GM19025 (cell line): ENCODE data around the gene MSX1.
"Not testable (repeated sequence)": the region's sequence is repeated elsewhere in the genome, so short reads cannot be mapped to it uniquely, and the experiment has no call there.

Experiments
- ATAC-seq: cut with Tn5 transposase; IDR thresholded peaks from one replicate; pipeline ENCODE4 v1.9.1; 2021; ENCODE audit warnings: mild to moderate bottlenecking, low read depth, moderate library complexity; ENCODE audit not compliant: unreplicated experiment

MSX1 gene

DNA sequence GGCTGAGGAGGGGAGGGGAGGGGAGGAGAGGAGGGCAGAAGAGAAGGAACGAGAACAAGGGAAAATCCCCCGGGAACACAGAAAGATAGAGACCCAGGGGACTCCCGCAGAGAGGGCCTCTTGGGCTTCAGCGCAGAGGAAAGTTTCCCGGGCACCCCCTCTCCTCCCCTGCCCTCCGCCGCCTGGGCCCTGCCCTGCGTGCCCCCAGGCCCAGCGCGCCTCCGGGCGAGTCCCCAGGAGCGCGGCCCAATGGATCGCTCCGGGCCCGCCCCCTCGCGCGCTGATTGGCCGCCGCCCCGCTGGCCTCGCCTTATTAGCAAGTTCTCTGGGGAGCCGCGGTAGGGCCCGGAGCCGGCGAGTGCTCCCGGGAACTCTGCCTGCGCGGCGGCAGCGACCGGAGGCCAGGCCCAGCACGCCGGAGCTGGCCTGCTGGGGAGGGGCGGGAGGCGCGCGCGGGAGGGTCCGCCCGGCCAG lies at the start of gene MSX1:
MSX1 (plus strand) TSS at position 341 of the 474 bp plus-strand sequence. CDS start 235 bp downstream, outside the sequence.
- ATAC-seq: peak; percentile 96

DNA sequence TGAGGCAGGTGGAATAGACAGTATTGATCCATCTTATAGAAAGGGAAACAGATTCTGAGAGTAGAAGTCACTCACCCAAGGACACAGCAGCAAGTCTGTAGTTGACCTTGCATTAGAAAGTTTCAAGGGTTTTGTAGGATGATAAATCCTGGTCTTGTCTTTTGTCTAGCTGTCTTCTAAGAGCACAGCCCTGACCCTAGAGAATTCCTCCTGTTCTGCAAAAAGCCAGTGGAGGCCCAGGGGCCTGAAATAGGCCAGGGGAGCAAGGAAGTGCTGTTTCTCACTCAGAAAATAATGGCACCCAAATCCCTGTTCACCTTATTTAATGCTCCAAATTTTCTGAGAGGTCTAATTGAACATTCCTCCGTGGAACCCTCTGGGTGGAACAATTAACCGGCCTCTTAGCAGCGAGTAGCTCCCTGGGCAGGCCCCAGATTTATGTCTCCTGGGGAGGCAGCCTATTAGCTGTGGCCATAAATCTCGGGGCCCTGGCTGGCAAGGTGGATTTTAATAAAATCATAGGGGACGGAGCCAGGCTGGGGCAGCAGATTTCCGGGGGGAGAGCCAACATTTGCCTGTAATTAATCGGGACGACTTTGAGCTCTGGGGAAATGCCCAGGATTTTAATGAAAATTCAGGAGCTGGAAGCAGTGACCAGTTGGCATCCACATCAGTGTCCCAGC lies 49.2 kb upstream of the MSX1 start:
- ATAC-seq: no peak

DNA sequence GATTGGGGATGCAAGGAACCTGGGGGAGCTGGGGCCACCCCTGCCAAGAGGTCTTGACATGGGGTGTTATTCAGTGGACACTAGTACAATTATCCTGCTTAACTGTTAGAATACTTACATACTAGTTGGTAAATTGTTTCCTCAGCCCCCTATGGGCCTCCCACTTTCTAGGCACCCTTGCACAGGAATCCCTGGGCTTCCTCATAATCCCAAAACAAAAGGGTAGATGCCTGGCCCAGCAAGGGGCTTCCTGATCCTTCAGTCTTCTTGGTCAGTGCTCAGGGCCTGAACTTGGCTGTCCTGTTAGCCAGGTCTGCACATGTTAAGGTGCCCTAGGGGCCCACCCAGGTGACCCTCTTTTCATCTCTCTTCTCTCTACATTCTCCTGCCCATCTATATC lies 48.7 kb upstream of the MSX1 start:
- no peak for ATAC-seq

DNA sequence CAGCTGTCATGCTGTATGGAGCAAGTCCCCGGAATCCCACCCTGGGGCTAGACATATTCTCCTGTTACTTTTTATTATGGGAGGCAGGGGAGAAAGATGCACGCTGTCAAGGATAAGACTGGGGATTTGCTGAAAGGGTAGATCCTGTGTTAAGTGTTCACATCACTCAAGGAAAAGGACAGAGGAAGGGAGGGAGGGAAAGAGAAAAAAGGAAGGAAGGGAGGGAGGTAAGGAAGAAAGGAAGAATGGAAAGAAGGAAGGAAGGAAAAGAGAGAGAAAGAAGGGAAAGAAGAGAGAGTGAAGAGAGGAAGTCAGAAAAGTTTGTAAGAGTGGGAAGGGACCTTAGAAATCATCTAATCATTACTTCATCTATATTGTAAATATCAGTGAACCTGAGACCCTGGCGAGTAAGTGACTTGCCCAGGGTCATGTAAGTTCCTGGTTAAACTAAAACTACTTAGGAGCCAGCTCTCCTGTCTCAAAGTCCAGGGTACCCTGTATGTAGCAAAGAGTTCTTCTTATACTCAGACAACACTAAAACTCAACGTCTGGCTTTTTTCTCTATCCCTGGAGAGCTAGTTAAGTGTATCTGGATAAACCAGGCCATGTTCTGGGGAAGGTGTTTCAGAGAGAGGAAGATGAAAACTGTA lies 47.2 kb upstream of the MSX1 start:
- no peak for ATAC-seq

DNA sequence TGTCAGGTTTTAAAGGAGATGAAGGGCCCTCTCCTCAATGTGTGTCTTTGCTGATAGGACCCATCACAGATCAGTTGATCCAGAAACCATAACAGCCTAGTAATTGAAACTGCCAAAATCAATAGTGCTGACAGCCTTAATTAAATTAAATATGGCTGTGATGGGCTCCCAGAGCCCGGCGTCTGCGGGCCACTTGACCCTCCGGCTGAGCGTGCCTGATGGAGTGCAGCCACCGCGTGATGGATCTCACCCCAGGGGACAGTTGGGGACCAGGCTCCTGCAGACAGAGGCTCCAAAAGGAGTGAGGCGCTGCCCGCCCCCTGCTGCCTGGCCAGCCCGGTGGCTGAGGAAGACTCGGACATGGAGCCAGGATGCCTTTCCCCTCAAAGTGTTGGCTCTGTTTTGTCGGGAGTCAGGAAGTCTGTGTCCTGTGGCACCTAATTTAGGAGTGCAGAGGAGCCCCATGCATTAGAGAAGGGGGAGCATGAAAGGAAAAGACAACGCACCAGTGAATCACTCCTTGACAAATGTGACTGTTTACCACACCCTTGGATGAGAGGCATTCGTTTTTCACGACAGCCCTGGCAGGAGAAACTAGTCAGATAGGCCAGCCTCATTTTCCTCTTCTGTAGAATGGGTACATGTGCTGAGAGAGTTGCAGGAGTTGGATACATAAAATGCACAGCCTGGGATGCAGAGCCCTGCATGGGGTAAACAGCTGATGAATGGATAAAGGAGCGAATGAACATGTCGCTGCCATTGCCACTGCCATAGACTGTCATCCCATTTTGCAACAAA lies 40.9 kb upstream of the MSX1 start:
- no peak for ATAC-seq

DNA sequence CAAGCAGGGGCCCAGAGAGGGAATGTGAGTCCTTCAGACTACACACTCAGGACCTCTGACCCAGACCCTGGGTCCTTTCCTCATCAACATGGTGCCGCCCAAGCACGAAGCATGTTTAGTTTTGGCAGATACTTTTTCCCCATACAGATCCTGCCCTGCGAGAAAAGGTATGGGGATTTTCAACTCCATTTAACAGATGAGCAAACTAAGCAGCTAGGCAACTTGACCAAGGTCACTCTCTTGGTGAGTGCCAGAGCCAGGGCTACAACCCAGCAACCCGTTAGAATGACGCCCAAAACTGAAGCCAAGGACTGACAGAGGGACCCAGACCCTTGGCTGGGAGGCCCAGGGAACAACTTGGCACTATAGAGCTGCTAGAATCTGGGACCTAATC lies 40.3 kb upstream of the MSX1 start:
- no peak for ATAC-seq

DNA sequence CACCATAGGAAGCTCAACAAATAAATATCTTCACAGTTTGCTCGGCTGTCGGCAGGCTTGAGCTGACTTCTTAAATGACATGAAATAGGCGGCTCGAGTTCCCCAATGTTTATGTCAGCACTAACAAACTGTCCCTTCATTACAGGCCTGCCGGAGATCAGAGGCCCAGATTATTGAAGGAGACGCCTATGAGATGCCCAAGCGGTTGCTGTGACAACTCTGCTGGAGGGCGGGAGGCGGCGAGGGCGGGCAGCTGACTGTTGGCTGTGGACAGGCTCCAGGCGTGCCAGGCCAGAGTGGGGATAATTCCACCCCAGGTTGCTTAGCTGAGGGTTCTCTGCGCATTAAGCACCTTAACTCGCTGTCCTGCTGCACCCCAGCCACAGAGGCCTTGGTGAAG lies 39.2 kb upstream of the MSX1 start:
- ATAC-seq: no peak

DNA sequence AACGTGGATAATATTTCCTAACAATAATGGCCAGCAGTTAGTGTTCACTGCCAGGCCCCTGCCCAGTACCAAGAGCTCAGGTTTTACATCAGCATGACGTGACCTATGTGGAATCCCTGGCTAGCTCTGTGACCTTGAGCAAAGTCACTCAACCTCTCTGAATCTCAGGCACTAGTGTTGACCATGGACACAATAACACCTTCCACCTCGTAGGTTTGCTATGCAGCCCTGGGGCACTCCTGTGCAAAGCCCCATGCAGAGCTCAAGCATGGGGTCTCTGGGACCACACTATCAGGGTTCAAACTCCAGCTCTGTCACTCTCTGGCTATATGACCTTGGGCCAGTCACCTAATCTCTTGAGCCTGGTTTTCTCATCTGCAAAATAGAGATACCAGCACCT lies 38.7 kb upstream of the MSX1 start:
- no peak for ATAC-seq

DNA sequence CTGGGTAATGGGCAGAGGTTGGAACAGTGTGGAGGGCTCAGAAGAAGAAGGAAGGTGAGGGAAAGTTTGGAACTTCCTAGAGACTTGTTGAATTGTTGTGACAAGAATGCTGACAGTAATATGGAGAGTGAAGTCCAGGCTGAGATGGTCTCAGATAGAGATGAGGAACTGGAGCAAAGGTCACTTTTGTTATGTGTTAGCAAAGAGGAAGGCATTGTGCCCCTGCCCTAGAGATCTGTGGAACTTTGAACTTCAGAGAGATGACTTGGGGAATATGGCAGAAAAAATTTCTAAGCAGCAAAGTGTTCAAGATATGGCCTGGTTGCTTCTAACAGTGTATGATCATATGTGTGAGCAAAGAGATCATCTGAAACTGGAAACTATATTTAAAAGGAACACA lies 37.9 kb upstream of the MSX1 start:
- no peak for ATAC-seq

DNA sequence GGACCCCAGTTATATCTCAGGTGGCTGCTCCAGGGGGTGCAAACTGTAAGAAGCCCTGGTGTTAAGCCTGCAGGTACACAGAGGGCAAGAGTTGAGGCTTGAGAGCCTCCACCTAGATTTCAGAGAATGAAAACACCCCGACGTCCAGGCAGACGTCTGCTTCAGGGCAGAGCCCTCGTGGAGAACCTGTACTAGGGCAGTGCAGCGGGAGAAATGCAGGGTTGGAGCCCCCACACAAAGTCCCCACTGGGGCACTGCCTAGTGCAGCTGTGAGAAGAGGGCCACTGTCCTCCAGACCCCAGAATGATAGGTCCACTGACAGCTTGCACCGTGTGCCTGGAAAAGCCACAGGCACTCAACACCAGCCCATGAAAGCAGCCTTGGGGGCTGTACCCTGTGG lies 37.2 kb upstream of the MSX1 start:
- ATAC-seq: not testable (repeated sequence)

DNA sequence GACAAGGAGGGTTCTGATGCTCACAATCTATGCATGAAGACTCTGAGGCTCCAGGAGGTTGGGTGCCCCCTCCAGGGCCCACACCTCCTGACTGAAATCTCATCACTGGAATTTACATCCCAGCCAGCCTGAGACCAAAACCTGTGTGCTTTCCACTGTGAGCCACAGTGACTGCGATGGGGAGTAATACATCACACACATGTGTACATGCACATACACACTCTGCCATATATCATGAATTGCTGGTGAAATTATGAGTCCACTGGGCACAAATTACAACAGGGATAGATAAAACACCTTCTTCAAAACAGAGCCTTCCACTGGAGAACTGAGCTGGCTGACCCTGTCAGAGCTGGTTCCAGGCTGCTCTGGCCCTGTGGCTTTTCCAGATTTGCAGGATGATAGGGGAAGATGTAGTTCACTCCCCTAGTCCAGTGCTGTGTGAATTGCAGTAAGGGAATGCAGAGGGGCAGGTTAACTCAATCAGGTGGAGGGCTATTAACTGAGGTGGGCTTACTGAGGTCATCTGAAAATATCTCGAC lies 35.8 kb upstream of the MSX1 start:
- ATAC-seq: no peak

DNA sequence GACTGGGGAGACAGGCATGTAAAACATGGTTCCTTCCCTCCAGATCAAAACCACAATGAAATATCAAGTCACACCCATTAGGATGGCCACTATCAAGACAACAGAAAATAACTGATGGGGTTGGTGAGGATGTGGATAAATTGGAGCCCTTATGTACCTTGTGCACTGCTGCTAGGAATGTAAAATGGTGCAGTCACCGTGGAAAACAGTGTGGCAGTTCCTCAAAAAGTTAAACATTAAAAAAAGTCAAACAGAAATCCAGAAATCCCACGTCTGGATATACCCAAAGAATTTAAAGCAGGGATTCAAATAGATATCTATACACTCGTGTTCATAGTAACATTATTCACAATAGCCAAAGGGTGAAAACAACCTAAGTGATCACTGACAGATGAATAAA lies 35.2 kb upstream of the MSX1 start:
- no peak for ATAC-seq

DNA sequence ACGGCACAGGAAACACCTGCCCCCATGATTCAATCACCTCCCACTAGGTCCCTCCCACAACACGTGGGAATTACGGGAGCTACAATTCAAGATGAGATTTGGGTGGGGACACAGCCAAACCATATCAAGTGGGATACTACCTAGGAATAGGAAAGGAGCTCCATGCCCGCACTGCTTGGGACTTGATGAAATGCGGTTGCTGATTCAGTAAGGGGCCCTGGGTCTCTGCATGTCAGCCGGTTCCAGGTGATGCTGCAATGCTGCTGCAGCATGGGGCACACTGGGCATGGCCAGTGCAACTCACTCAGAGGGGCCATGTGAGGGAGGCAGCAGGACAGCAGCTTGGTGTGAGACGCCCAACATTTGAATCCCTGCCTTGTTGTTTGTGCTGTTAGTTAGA lies 34.0 kb upstream of the MSX1 start:
- ATAC-seq: no peak

DNA sequence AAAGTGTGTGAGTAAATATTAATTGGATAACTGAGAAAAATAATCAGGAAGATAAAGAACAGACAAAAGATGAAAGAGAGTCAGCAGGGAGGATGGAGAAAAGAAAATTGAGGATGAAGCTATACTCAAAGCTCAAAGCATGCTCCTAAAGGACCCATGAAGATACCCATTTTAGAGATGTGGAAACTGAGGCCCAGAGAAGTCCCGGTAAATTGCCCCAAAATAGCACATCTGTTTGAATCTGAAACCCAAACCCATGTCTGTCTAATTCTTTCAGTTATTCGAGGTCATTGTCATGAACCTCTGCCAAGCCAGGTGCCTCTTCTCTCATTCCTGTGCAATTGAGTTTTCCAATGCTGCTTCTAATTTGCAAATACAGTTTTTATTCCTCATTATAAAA lies 29.6 kb upstream of the MSX1 start:
- no peak for ATAC-seq

DNA sequence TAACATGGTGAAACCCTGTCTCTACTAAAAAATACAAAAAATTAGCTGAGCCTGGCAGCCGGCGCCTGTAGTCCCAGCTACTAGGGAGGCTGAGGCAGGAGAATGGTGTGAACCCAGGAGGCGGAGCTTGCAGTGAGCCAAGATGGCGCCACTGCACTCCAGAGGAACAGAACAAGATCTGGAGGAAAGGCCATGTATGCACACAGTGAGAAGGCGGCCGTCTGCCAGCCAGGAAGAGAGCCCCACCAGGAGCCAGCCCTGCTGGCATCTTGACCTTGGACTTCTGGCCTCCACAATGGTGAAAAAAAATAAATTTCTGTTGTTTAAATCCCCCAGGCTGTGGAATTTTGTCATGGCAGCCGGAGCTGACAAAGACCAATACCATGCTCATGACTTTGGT lies 28.2 kb upstream of the MSX1 start:
- no peak for ATAC-seq

DNA sequence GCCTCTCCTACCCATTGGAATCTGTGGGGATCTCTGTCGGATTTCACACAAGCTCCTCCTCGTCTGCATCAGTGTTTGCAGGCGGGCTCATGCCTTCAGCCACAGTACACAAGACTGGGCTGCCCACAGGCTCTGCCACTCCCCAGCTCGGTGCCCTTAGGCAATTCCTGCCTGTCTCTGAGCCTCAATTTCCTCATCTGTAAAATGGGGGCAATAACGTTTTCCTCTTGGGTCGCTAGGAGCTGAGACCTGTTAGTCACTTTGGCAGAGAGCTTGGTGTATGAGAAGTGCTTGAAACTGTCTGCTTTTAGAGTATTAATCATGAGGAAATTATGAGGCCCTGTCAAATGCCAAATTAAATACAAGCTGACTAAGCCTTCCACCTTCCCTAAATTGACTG lies 27.6 kb upstream of the MSX1 start:
- ATAC-seq: no peak

DNA sequence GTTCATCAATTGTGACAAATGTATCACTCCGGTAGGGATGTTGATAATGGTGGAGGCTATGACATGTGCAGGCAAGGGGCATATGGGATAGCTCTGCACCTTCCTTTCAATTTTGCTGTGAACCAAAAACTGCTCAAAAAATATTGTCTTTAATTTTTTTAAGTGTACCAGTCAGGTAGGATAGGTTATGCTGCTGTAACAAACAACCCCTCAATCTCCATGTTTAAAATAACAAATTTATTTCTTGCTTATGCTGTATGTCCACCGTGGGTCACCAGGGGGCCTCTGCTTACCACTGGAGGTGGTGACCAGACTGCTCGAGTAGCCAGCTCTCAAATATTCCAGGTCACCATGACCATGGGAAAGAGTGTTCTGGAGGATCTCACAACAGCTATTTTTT lies 23.4 kb upstream of the MSX1 start:
- no peak for ATAC-seq

DNA sequence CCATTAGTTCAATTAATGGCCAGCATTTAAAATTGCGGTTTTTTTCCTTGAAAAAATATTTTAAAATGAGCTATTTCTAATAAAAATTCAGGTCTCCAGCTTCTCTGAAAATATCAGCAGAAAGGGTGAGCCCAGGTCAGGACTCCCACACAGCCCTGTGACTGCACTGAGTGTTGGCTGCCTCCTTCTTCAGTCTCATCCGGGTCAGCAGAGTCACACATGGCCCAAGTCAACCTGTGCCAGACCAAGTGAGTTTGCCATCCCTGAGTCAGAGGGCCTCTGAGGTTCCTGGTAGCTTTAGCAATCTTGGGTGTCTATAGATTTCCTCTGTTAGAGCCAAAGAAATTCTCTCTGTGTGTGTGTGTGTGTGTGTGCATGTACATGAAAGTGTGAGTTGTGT lies 22.1 kb upstream of the MSX1 start:
- no peak for ATAC-seq

DNA sequence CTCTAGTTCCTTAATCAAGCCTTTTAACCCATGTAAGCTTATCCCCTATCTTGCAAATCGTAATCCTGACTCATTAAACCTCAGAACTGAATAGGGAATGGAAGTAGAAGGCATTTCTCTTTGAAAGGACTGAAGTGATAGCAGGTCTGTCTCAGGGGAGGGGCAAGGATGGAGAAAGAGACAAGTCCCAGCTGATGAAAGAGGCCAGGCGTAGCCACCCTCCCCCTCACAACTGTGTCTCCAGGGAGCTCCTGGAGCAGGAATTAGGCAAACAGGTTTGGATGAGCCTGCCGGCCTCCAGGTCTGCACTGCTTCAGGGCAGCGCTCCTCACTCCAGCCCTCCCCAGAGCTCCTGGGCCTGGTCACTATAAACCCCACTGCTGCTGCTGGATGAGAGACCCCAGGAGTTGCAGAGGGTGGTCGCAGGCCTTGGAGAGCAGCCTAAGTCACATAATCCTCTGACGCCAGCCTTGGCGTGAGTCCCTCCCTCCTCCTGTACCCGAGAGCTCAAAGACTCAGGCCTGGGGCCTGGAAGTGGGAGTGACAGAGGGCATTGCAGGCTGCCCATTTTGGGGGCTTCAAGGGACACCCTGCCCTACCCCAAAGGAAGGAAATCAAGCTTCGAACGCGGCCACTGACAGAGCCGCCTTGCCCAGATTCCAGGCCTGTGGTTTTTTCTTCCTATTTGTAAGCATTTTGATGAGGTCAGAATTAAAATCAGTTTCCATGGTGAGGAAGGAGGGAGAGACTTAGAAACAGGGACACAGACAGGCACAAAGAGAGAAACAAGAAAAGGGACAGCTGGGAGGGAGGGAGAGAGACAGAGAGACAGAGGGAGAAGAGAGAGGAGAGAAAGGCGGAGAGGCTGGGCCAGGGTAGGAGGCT lies 21.2 kb upstream of the MSX1 start:
- ATAC-seq: no peak
